HG02763 (cell line): ENCODE results near the gene ATG4D.
"Not testable (repeated sequence)": the region's sequence is repeated elsewhere in the genome, so short reads cannot be mapped to it uniquely, and the experiment has no call there.

ENCODE experiments used
- ATAC-seq: cut with Tn5 transposase; IDR thresholded peaks from one replicate; pipeline ENCODE4 v1.9.1; 2021; ENCODE audit warnings: mild to moderate bottlenecking, moderate library complexity; ENCODE audit not compliant: unreplicated experiment

ATG4D gene

GRCh38 chr19:10518444-10519361 lies 25.0 kb upstream of the ATG4D start:
- ATAC-seq = no peak

DNA sequence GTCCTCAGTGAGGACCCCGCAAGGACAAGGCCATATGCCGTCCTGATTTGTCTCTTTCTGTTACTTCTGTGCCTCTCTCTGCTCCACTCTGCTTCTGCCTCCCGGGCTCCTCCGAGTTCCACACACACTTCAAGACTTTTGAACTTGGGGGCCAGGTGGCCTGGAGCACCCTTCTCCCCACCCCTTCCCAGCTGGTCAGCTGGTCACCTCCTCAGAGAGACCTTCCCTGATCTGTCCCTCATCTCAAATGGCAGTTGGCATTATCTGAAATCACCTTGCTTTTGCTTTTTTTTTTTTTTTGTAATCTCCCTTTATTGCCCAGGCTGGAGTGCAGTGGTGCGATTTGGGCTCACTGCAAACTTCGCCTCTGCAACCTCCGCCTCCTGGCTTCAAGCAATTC lies 24.3 kb upstream of the ATG4D start:
- no peak for ATAC-seq

DNA sequence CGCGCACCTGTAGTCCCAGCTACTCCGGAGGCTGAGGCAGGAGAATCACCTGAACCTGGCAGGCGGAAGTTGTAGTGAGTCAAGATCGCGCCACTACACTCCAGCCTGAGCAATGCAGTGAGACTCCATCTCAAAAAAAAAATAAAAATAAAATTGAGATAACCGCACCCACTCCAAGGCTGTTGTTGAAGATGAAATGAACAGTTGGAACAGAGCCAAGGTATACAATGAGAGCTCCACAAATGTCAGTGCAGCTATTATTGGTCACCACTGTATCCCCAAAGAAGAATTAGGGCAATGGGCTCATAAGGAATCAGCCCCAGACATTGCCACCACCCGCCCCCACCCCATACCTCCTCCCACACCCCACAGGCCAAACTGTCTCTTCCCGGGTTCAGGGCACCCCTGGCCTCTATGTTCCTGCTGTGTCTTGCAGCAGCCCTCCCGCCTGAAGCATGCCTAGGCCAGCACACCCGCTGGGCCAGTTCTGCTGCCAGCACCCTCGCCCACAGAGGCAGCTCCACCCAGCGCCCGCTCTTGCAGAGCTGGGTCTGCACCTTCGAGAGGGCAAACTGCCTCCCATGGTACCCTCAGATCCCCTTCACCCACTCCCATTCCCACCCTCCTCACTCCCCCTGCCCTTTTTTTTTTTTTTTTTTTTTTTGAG lies 22.9 kb upstream of the ATG4D start:
- no peak for ATAC-seq

DNA sequence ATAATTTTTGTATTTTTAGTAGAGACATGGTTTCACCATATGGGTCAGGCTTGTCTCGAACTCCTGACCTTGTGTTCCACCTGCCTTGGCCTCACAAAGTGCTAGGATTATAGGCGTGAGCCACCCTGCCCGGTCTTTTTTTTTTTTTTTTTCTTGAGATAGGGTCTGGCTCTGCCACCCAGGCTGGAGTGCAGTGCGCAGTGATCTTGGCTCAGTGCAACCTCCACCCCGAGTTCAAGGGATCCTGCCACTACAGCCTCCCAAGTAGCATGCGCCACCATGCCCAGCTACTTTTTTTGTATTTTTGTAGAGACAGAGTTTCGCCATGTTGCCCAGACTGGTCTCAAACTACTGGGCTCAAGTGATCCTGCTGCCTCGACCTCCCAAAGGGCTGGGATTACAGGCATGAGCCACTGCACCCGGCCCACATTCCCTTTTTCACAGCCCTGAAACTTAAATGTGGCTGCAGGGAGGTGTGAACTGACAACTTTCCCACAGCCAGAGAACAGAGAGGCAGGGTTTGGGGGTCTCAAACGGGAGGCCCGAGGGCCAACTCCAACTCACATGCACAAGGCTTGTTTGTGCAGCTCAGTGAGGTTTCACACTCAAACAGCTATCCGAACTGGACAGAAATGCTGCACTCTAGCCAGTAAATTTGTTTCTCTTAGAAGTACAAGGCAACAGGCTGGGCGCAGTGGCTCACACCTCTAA lies 22.1 kb upstream of the ATG4D start:
- ATAC-seq = no peak

GRCh38 chr19:10523135-10523636 lies 20.5 kb upstream of the ATG4D start:
- no peak for ATAC-seq

- ATAC-seq = no peak
Observed at GRCh38 chr19:10525636-10526035, 18.1 kb upstream of the ATG4D start.

DNA sequence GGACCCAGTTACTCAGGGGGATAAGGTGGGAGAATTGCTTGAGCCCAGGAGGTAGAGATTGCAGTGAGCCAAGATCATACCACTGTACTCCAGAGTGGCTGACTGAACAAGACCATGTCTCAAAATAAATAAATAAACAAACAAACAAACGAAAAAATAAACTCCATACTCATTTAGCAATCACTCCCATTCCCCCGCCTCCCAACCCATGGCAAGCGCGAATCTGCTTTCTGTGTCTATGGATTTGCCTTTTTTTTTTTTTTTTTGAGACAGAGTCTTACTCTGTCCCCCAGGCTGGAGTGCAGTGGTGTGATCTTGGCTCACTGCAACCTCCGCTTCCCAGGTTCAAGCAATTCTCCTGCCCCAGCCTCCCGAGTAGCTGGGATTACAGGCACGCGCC lies 16.8 kb upstream of the ATG4D start:
- ATAC-seq = not testable (repeated sequence)

DNA sequence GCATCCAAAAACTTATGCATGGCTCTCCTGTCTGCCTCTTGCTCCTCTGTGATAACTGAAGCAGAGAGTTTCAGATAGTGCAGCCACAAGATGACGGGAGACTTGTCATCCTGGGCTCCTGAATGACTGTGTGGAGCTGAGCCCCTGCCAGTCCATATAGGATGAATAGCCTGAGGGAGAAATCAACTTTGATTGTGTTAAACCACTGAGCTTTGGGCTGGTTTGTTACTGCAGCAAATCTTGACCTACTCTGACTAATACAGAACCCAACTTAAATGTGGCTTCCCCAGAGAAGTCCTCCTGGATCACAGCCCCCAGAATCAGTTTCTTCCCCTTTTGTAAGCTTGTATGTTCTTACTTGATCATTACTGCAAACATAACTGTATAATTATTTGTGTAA lies 11.2 kb upstream of the ATG4D start:
- ATAC-seq = no peak

DNA sequence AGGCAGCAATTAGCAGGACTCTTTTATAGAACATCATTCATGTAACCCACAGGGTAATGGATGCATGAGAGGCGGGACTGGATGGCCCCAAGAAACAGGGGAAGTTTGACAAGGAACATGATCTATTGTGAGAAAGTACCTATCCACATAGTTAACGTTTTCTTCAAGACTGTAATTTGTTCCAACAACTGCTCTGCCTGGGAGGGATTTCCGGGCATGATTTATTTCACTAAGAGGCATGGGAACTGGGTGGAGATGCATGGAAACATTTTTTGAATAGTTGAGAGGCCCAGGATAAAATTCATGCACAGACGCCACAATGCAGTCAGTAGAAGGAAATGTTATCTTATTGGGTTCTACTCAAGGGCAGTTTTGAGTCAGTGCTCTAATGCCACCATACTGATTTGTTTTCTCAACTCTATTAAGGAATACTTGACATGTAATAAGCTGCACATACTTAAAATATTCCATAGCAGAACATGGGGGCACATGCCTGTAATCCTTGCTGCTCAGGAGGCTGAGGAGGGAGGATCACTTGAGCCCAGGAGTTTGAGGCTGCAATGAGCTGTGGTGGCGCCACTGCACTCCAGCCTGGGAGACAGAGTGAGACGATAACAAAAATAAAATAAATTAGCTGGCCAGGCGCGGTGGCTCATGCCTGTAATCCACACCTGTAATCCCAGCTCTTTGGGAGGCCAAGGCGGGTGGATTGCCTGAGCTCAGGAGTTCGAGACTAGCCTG lies 9.9 kb upstream of the ATG4D start:
- no peak for ATAC-seq

DNA sequence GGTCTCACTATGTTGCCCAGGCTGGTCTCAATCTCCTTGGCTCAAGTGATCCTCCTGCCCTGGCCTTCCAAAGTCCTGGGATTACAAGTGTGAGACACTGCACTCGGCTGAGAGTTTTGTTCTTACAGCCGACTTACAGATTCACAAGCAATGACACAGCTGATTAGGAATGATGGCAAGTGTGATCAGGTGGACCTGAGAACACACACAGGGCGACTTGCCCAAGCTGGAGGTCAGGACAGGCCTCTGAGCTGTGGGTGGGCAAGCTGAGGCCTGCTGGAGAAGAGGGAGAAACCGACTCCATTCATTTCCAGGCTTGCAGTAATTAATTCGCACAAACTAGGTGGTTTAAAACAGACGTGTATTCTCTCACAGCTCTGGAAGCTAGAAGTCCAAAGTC lies 8.1 kb upstream of the ATG4D start:
- ATAC-seq = no peak

DNA sequence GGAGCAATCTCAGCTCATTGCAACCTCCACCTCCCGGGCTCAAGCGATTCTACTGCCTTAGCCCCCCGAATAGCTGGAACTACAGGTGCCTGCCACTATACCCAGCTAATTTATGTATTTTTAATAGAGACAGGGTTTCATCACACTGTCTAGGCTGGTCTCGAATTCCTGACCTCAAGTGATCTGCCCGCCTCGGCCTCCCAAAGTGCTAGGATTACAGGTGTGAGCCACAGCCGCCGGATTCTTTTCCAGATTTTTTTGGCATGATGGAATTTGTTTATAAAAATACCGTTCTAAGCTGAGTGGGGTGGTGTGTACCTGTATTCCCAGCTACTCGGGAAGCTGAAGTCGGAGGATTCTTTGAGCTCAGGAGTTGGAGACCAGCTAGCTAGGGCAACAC lies 6.0 kb upstream of the ATG4D start:
- ATAC-seq = no peak

- no peak for ATAC-seq
Observed at GRCh38 chr19:10538204-10538983, 5.3 kb upstream of the ATG4D start.

DNA sequence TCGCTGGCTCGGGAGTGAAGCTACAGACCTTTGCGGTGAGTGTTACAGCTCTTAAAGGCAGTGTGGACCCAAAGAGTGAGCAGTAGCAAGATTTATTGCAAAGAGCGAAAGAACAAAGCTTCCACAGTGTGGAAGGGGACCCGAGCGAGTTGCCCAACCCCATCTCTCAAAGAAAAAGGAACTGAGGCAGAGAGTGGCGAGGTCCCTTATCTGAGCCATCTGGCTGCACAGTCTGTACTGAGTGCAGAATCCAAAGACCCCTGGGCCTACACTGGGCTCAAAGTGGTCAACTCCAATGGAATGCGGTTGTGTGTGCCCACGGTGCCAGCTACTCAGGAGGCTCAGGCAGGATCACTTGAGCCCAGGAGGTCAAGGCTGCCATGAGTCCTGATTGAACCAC lies 4.7 kb upstream of the ATG4D start:
- ATAC-seq = not testable (repeated sequence)

GRCh38 chr19:10543059-10543419 lies 665 bp upstream of the ATG4D start:
- ATAC-seq = no peak

GRCh38 chr19:10544242-10544752 lies 593 bp downstream of the ATG4D start:
- no peak for ATAC-seq

GRCh38 chr19:10544753-10545251 lies 1.1 kb downstream of the ATG4D start:
- no peak for ATAC-seq

- no peak for ATAC-seq
Observed at GRCh38 chr19:10546817-10547216, 3.1 kb downstream of the ATG4D start.

GRCh38 chr19:10548746-10549276 lies 5.1 kb downstream of the ATG4D start:
- ATAC-seq = no peak

GRCh38 chr19:10549733-10550132 lies 6.0 kb downstream of the ATG4D start:
- no peak for ATAC-seq
